ENCODE data around the gene GGNBP2.
"Not testable (repeated sequence)": the region's sequence is repeated elsewhere in the genome, so short reads cannot be mapped to it uniquely, and the experiment has no call there.

The GGNBP2 gene

GRCh38 chr17:36544307-36545076 lies at the start of gene GGNBP2:
Gene GGNBP2, plus strand, starts transcription at chr17:36544919. Its CDS starts 806 bp downstream, at chr17:36545725.
- DNase-seq (ENCODE audit: low spot score) = peak; percentile 90

GRCh38 chr17:36495076-36495578 lies 49.6 kb upstream of the GGNBP2 start:
- no peak for DNase-seq (ENCODE audit: low spot score)

DNA sequence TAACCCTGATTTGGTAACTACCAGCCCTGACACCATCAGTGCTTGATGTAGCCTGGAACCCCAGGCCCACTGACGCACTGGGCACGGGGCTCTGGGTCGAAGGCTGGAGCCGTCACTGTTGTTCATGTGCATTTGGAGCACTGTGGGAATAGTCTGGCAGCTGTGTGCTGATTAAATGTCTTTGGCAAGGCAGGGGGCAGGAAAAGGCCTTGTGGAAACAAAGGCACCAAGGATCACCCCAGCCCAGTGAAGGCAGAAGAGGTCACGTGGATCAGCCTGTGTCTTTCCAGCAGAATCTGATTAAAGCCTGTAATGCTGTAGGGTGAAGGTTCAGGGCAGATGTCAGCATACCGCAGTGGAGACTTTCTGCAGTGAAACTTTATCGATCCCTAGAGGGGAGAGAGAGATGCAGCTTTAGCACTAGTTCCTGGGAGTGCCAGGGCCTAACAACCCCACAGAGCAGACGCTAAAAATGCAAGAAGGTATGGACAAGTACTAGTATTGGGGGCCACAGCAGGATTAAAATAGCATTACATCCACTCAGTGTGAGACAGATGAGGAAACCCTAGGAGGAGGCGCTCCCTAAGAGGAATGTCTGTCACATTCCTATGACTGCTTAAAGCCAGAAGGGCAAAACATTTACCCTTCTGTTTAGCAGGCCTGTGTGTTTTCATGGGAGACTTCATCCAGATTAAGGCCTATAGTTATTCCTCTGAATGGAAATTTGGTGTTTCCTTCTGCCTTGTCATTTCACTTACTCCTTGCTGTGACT lies 48.5 kb upstream of the GGNBP2 start:
- no peak for DNase-seq (ENCODE audit: low spot score)

DNA sequence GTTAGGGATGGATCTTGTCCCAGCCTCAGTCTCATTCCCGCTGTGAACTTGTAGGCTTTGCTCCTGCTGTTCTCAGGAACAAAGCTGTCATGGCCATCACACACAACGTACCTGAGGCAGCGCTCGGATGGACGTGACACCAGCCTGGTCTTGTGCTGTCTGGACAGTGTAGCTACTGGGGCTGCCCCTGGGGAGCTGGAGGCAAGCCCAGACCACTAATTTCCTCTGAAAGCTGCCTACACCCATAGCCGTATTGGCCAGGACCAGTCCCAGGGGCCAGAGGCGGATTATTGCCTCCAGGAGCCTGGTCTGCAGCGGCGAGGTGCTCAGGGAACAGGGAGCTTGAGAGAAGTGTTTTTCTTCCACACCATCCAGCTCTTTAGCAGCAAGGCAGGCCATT lies 46.6 kb upstream of the GGNBP2 start:
- DNase-seq (ENCODE audit: low spot score) = no peak

DNA sequence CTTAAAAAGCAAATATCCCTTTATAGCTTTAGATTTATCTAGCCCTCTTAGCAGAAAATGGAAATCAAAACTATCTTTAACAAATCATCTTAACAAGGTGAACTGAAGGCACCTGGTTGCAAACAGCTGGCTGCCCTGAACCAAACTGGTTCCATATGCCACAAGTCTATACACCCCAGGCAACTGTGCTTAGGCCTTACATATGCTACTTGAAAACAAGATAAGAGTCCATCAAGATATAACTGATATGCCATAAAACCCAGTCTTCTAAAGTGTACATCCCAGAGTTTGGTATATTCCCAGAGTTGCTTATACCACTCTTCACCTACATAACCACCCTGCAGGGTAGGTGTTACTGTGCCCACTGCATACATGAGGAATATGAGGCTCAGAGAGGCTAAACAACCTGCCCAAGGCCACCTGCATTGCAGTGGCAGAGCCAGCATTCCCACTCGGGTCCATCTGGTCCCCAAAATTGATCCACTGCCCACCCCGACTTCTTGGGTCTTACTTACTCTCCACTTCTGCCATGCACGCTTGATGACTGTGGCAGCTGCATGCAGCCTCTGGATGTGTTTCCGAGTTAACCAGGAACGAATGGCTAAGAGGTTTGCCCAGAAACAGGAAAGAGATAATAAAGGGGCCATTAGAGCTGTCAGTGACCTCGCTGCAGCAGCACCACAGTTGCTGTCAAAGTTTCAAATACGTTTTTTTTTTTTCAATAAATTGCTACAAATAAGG lies 46.0 kb upstream of the GGNBP2 start:
- no peak for DNase-seq (ENCODE audit: low spot score)

DNA sequence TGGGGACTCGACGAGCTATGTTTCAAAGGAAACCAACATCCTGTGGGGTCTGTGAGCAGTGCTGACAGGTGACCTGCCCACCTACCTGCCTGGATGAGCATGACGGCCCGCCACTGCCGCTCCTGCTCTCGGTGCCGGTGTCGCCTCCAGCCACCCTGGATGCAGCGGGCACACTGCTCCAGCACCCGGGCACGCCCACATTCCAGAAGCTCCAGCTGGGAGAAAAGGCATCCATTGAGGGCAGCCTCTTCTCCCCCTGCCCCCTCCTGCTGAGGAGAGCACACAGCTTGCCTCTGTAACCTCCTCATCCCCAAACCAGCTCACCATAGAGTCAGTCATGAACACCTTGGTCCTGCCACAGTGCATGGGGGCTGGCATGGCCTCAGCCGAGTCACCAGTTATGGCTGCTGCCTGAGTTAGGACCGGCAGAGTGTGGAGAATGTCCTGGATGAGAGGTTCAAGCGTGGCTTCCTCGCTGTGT lies 43.9 kb upstream of the GGNBP2 start:
- DNase-seq (ENCODE audit: low spot score) = no peak

DNA sequence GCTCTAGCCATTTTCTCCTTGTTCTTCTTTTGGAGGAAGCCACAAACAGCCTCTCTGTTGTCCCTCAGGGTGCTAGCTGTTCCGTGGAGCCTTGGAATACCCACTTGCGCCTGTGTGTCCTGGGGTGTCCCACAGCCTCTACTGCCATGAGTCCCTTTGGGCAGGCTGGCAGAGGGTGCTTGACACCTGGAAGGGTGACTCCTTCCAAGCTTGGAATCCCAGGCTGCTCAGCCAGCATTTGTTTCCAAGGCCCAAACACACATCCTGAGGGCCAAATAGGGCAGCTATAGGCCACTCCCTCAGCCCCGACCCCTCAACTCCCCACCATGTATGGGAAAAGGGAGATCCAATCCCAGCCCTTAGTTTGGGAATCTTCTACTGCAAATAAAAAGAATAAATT lies 43.4 kb upstream of the GGNBP2 start:
- DNase-seq (ENCODE audit: low spot score) = no peak

DNA sequence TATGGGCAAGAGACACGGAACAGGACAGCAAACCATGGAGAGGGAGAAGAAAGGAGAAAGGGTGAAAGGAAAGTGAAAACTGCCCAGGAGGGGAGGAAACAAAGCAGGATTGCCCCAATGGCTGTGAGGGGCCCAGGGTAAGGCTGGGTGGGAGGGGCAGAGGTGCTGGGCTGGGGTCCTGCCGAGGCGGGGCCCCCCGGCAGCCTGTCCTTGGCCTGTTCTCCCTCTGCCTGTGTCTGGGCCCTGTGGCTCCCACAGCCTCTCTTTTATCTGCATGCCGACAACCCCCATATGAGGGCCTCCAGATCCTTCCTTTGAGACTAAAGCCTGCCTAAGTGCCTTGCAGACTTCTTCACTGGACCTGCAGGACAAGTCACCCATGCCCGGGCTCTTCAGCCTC lies 42.8 kb upstream of the GGNBP2 start:
- DNase-seq (ENCODE audit: low spot score) = no peak

GRCh38 chr17:36503456-36504155 lies 41.1 kb upstream of the GGNBP2 start:
- no peak for DNase-seq (ENCODE audit: low spot score)

DNA sequence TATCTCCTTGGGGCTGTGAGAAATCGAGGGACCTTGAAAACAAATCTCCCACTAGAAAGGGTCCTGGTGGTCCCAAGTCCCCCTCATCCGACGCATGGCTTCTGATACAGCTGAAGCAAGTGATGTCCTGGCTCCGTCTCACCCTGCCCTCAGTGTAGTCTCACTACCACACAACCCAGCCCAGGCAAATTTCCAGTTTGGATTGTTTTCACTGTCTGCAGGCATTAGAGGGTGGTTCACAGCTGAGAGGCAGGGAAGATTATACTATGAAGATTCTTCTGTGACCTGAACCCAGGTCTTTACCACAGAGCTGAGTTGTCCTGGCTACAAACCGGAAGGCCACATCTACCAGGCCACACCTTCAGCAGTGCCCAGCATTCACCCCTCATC lies 40.6 kb upstream of the GGNBP2 start:
- no peak for DNase-seq (ENCODE audit: low spot score)

GRCh38 chr17:36505171-36505570 lies 39.5 kb upstream of the GGNBP2 start:
- no peak for DNase-seq (ENCODE audit: low spot score)

- DNase-seq (ENCODE audit: low spot score) = no peak
These were observed 38.4 kb upstream of the GGNBP2 start for GRCh38 chr17:36506249-36506826.

DNA sequence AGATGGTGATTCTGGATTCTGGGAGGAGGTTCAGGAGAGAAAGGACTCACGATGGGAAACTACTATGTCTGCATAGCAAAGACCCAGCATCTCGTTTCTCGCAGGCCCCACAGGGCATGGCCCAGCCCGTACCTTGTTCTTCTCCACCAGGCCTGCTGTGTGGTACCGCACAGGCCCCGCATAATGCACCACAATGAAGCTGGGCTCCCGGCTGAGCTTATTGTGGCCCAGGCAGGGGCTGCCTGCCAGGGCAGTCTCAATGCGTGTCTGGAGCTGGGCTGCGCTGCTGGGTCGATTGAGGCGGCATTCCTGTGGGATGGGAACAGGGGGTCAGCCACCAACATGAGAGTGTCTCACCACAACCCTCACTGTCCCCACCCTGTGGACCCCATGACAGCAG lies 37.9 kb upstream of the GGNBP2 start:
- no peak for DNase-seq (ENCODE audit: low spot score)

- DNase-seq (ENCODE audit: low spot score) = no peak
These were observed 37.5 kb upstream of the GGNBP2 start for GRCh38 chr17:36507266-36507665.

- DNase-seq (ENCODE audit: low spot score) = not testable (repeated sequence)
These were observed 36.3 kb upstream of the GGNBP2 start for GRCh38 chr17:36508439-36508838.

GRCh38 chr17:36509272-36509985 lies 35.3 kb upstream of the GGNBP2 start:
- DNase-seq (ENCODE audit: low spot score) = no peak

DNA sequence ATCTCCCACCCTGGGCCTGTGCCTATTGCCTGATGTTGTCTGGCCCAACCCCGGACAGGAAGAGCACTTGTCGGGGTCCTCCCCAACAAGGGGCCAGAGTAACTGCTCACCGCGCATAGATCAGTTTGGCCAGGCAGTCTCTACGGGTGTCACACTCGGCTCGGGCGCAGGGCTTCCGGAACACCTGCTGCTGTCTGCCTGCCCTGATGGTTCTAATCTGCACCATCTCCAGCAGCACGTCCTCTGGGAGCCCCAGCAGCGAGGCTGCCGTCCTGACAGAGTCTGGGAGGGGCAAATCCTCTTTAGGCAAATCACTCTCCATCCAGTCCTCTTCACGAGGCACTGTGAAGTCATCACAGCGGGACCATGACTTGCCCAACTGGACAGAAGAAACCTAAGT lies 34.1 kb upstream of the GGNBP2 start:
- no peak for DNase-seq (ENCODE audit: low spot score)

DNA sequence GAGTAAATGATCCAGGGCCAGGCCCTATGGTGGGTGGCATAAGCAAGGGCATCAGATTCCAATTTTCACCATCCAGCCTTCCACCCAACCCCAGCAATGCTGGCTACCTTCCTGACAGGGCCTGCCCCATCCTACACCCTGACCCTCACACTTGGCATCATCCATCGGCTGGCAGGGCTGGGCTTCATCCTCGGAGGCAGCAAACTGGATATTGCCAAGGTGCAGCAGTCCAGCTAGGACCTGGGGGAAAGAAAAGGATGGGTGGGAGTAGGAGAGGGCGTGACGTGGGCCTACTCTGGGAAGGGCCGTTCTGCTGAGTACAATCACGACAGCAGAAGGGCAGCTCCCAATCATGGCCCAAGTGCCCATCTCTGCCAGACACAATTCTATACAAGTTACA lies 33.5 kb upstream of the GGNBP2 start:
- no peak for DNase-seq (ENCODE audit: low spot score)

DNA sequence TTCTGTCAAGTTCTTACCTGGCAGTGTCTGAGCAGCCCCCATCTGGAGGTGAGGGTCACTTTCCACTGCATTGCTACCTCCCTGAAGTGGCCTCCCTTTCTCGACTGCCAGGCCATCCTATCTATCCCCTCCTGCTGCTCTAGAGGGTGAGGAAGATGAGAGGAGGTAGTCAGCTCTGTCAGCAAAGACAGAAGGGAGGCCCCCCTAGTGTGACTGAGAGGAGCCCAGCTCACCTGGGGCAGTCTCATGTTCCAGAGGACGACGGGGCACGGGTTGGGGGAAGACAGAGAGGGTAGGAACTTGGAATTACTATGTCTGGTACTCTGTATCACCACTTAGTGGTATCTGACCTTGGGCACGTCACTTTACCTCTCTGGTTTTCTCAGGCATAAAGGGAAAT lies 32.1 kb upstream of the GGNBP2 start:
- no peak for DNase-seq (ENCODE audit: low spot score)

DNA sequence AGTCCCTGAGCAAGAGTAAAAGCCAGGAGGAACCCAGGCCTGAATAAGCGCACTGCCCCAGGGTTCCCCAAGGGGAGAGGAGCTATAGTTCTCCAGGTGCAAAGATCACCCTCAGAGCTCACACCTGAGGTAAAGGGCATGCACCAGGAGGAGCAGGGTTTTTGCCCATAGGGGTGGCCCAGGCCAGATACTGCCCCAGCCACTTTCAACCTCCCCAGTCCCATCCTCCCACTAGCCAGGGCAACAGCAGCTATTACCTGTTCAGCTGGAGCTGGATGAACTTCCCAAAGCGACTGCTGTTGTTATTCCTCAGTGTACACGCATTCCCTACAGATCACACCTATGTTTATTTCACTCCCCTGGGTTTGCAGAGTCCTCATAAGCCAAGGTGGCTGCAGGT lies 29.9 kb upstream of the GGNBP2 start:
- no peak for DNase-seq (ENCODE audit: low spot score)

DNA sequence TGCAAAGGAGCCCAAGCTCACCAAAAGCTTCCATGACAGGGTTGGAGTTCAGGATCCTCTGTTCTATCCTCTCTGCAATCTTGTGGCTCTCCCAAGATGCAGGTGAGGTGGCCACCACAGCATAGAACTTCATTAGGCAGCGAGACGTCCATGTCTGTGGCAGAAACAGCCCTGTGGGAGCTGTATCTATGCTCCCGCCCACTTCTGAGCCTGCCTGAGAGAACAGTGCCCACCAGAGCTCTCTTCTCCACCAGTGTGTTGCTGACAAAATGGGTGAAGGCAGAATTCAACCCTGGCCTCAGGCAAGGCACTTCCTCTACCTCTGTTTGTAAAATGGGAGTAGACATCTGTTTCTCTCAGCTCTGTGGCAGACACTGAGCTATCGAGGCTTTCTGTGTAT lies 28.9 kb upstream of the GGNBP2 start:
- no peak for DNase-seq (ENCODE audit: low spot score)

Data from CD4-positive, alpha-beta T cell treated with Interleukin-15 for 4 hours (primary cell).